22Rv1 (cell line): Measurements from ENCODE around the gene PLD1.

Source experiments
- ZFX ChIP-seq: fragments of 450-650 bp; IDR thresholded peaks from 2 replicates; pipeline ENCODE4 v1.6.1; 2017; ENCODE audit warnings: antibody characterized with exemption, borderline replicate concordance
- TF ChIP-seq, protein P1 (sequence below): fragments of 450-650 bp; IDR thresholded peaks from 2 replicates; pipeline ENCODE4 v1.5.1; 2017; ENCODE audit warnings: mild to moderate bottlenecking

DNA sequence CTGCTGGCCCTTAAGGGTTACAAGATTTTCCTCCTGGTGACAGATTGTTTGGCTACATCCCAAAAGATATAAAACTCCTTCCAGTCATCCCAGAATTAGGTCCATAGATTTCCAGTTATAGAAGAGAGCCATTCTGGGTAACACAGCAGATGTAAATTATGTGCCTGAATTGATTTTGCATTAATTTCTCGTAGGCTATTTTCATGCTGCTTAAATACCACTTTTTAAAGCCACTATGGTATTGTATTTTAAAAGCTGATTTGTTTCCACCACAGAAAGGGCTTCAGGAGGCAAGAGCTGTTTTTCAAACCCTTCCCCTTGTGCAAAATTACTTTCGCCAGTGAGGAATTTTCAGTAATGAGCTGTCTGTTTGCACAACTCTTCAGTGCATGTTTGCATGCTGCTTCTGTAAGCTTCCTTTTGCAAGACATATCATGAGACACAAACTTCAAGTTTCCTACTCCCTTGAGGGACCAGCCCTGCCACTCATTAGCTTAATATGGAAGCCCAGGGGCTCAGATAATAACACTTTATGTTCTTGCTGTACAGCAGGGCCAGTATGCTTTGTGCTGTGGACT lies 244.7 kb downstream of the PLD1 start:
- TF ChIP-seq, protein P1, sequence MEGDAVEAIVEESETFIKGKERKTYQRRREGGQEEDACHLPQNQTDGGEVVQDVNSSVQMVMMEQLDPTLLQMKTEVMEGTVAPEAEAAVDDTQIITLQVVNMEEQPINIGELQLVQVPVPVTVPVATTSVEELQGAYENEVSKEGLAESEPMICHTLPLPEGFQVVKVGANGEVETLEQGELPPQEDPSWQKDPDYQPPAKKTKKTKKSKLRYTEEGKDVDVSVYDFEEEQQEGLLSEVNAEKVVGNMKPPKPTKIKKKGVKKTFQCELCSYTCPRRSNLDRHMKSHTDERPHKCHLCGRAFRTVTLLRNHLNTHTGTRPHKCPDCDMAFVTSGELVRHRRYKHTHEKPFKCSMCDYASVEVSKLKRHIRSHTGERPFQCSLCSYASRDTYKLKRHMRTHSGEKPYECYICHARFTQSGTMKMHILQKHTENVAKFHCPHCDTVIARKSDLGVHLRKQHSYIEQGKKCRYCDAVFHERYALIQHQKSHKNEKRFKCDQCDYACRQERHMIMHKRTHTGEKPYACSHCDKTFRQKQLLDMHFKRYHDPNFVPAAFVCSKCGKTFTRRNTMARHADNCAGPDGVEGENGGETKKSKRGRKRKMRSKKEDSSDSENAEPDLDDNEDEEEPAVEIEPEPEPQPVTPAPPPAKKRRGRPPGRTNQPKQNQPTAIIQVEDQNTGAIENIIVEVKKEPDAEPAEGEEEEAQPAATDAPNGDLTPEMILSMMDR = no peak
- TF ChIP-seq ZFX = no peak
